ENCODE data around the gene ACVR2A.

Gene ACVR2A

GRCh38 chr2:147855316-147855715, 10.5 kb downstream of the ACVR2A start:
- no peak for DNase-seq (ENCODE audit: low read depth)

GRCh38 chr2:147855977-147856376, 11.1 kb downstream of the ACVR2A start:
- DNase-seq (ENCODE audit: low read depth), result no peak

- no peak for DNase-seq (ENCODE audit: low read depth)
These were observed 15.2 kb downstream of the ACVR2A start for GRCh38 chr2:147860009-147860408.

- no peak for DNase-seq (ENCODE audit: low read depth)
These were observed 18.2 kb downstream of the ACVR2A start for GRCh38 chr2:147862859-147863516.

GRCh38 chr2:147863835-147864234, 19.0 kb downstream of the ACVR2A start:
- DNase-seq (ENCODE audit: low read depth), result no peak

GRCh38 chr2:147865560-147865959, 20.7 kb downstream of the ACVR2A start:
- DNase-seq (ENCODE audit: low read depth), result no peak

GRCh38 chr2:147867050-147867449, 22.2 kb downstream of the ACVR2A start:
- DNase-seq (ENCODE audit: low read depth), result no peak

GRCh38 chr2:147869934-147870333, 25.1 kb downstream of the ACVR2A start:
- DNase-seq (ENCODE audit: low read depth), result no peak

GRCh38 chr2:147872967-147873366, 28.1 kb downstream of the ACVR2A start:
- no peak for DNase-seq (ENCODE audit: low read depth)

- no peak for DNase-seq (ENCODE audit: low read depth)
These were observed 29.1 kb downstream of the ACVR2A start for GRCh38 chr2:147873859-147874483.

GRCh38 chr2:147879846-147880245, 35.0 kb downstream of the ACVR2A start:
- no peak for DNase-seq (ENCODE audit: low read depth)

- DNase-seq (ENCODE audit: low read depth), result no peak
These were observed 37.8 kb downstream of the ACVR2A start for GRCh38 chr2:147882631-147883030.

GRCh38 chr2:147884830-147885229, 40.0 kb downstream of the ACVR2A start:
- DNase-seq (ENCODE audit: low read depth), result no peak

GRCh38 chr2:147886136-147886535, 41.3 kb downstream of the ACVR2A start:
- no peak for DNase-seq (ENCODE audit: low read depth)

- no peak for DNase-seq (ENCODE audit: low read depth)
These were observed 43.9 kb downstream of the ACVR2A start for GRCh38 chr2:147888680-147889079.

- DNase-seq (ENCODE audit: low read depth), result no peak
These were observed 59.2 kb downstream of the ACVR2A start for GRCh38 chr2:147904051-147904450.

GRCh38 chr2:147909178-147909577, 64.3 kb downstream of the ACVR2A start:
- DNase-seq (ENCODE audit: low read depth), result no peak

- peak; percentile 45 for DNase-seq (ENCODE audit: low read depth)
These were observed 66.2 kb downstream of the ACVR2A start for GRCh38 chr2:147910990-147911473.

- no peak for DNase-seq (ENCODE audit: low read depth)
These were observed 69.1 kb downstream of the ACVR2A start for GRCh38 chr2:147913701-147914480.

GRCh38 chr2:147916067-147916466, 71.2 kb downstream of the ACVR2A start:
- DNase-seq (ENCODE audit: low read depth), result no peak

GRCh38 chr2:147916723-147917122, 71.9 kb downstream of the ACVR2A start:
- DNase-seq (ENCODE audit: low read depth), result no peak

GRCh38 chr2:147917161-147917560, 72.3 kb downstream of the ACVR2A start:
- no peak for DNase-seq (ENCODE audit: low read depth)

- no peak for DNase-seq (ENCODE audit: low read depth)
These were observed 79.0 kb downstream of the ACVR2A start for GRCh38 chr2:147923846-147924245.
